GM18951 (cell line): ENCODE measurements around the gene KRT12.

Experiments used
- POLR2A ChIP-seq: IDR thresholded peaks from 4 replicates; pipeline ENCODE4 v1.6.1; 2011; ENCODE audit warnings: mild to moderate bottlenecking; ENCODE audit not compliant: insufficient read length, insufficient read depth; ENCODE audit errors: extremely low read depth
- in situ Hi-C: fragments of 300-500 bp; cut with MboI; formaldehyde crosslinking; loops from one replicate; pipeline ENCODE4 v1.12.0; 2022; ENCODE audit warnings: low sequenced_read_pairs, mixed read lengths, inconsistent platforms; ENCODE audit not compliant: unreplicated experiment

KRT12 gene

DNA sequence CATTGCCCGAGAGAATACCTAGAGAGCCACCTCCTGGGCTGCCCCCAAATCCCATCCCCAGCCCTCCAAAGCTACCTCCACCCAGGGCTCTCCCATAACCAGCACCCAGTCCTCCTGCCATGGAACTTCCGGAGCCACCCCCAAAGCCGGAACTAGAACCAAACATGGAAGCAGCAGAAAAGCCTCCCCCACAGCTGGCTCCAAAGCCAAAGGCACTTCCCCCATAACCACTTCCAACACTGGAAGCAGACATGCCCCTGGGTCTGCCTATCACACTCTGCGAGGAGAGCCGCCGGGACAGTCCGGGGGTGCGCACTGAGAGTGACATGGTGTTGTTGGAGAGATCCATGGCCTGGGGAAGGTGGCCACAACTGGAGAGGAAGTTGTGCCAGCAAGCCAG, at the start of gene KRT12:
Gene KRT12, minus strand, starts transcription at position 386 of the 400 bp plus-strand sequence. Its CDS starts 37 bp downstream, at position 349.
- TF ChIP-seq POLR2A = no peak
- in situ Hi-C loops = no loop called here

DNA sequence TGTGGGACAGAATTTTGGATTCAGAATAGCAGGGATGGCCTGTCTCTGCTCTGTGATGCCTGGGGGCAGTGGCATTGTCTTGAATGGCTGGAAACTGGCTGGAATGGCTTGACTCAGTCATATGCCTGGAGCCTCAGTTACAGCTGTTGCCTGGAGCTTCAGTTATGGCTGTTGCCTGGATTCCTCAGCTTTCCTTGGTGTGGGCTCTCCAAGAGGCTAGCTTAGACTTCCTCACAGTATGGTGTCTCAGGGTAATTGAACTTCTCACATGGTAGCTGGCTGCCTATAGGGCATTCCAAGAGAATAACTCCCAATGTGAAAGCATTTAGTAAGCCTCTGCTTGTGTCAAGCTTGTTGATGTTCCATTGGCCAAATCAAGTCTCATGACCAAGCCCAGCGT, 49.3 kb upstream of the KRT12 start:
- in situ Hi-C loops = loop anchor here (25.0 kb wide), 1 partner anchor 746 kb away; no protein-coding TSS in a partner anchor
- no peak for TF ChIP-seq POLR2A

DNA sequence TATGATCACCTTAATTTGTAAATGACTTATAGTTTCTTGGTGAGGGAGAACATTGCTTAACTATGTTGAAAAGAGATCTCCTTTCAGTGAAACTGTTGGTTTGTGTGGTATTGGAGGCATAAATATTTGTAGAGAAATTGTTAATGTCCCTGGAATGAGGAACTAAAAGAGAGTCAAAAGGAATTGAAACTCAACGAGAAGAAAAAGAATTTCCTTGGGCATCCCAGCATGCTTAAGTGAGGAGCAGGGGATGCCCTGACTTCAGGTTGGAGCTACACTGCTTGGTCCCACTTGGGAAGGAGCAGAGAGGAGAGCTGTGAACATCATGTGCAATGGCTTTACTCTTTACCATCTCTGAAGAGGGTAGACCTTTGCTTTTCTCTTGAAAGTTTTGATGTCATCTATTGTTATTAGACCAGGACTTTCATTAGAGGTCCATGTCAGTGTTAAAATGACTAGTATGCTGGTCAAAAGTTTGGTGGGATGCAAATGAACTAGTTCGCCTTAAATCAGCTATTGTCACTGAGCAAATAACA, 48.8 kb upstream of the KRT12 start:
- in situ Hi-C loops = loop anchor here (25.0 kb wide), 1 partner anchor 747 kb away; no protein-coding TSS in a partner anchor
- TF ChIP-seq POLR2A = no peak

DNA sequence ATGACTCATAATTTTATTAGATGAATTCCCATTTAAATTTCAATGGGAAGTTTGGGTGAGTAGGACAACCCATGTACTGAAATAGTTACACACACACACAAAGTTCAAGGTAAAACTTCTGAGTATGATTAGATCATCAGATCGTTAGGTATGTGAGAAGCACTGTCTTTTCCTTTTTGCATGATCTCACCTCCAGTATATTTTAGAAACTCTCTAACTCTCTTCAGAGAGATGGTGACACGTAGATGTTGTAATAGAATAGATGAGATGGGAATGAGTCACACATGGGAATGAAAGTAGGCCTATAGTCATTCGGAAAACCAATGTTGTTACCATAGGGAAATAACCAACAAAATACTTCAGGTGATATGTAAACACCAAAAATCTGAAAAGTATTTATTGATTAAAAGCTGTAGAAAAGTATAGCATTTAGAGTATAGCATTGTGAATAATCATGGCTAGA, 48.2 kb upstream of the KRT12 start:
- TF ChIP-seq POLR2A = no peak
- in situ Hi-C loops = loop anchor here (25.0 kb wide), 1 partner anchor 747 kb away; no protein-coding TSS in a partner anchor

DNA sequence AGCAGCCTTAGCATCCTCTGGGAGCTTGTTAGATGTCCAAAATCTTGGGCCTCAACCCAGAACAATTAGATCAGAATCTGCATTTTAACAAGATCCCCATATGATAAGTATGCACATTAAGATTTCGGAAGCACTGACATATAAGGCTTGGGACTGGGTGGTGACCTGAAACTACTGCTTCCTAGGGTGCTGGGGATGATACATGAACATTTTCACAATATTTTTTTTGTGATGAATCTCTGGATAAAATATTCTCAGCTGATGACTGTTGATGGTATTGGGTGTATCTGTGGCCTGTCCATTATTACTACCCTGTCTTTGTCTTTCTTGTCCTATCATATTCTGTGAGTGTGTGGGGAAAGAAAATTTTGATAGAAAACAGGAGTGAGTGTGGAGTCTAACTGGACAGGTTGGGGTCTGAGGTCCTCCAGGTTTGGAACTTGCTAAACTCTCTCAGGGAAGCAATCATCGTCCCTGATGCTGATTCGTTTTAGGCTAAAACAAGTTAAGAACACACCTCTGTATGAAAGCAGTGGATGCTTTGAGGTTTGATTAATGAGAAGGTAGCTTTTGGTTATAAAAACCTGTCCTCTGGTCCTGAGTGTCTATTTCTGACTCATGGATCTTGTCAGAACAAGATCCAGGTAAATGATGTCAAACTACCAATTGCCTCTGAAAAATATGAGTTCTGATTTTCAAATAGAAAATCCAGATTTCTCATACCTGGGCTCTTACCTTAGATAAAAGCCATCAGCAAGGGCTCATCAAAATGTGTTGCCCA, 47.2 kb upstream of the KRT12 start:
- no peak for TF ChIP-seq POLR2A
- in situ Hi-C loops = loop anchor here (25.0 kb wide), 1 partner anchor 748 kb away; no protein-coding TSS in a partner anchor

DNA sequence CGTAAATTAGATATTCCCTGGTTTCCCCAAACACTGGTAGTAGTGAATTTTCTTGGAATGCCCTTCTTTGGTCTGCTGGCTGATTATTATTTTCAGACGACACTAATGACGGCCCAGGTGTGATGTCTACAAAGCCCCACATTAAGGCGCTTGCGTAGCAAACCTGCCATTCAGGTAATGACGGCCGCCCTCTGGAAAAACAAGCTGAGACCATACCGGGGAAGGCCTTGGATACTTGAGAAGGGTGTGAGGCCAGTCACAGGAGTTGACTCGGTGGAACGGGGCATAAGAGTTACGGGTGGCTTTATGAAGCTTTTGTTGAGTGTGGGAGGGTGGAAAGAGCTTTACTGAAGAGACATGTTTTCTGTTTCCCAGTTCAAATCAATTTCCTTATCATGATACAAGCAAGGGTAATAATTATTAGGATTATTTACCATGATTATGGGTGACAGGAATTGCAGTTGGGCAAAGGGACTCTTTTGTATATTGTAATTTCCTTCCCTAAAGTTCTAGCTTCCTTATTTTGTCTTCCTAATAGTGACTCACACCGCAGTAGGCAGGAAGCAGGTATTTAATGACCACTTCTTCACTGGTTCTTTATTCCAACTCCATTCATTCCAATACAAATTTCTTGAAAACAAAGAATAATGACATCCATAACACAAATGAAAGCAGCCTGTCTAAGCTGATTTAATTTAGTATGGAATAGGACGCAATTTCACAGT, 45.6 kb upstream of the KRT12 start:
- TF ChIP-seq POLR2A = no peak
- in situ Hi-C loops = loop anchor here (25.0 kb wide), 1 partner anchor 750 kb away; no protein-coding TSS in a partner anchor

DNA sequence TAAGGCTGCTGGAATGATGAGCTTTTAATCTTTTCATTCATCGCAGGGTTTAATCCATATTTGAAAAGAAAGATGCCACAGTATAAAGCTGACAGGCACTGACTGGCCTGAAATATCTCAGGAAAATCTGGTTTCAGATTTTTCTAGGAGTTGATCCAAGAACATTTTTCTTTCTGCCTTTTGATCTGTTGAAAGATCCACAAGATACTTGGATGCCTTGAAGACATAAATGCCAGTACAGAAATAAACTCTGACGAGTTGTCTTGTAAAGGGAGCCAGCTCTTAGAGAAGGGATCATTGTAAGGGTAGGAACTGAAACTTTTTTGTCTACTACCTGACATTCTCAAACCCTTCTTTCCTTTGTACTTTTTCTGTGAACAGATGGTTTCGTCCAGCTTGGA, 43.4 kb upstream of the KRT12 start:
- in situ Hi-C loops = loop anchor here (25.0 kb wide), 1 partner anchor 752 kb away; no protein-coding TSS in a partner anchor
- TF ChIP-seq POLR2A = no peak

DNA sequence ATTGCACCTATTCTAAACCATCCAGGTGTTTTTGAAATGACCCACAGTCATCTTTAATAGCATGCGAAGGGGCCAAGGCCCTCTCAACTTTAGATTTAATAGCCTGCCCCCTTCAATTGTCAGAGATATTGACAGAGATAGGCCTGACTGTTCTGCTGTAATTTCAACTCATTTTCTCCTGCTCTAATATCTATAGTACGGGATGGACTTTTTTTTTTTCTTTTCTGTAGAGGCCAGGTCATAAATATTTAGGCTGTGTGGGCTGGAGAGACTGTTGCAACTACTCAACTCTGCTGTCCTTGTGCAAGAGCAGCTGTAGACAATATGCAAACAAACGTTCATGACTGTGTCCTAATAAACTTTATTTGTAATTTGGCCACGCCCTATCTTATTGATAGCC, 42.7 kb upstream of the KRT12 start:
- in situ Hi-C loops = loop anchor here (25.0 kb wide), 1 partner anchor 753 kb away; no protein-coding TSS in a partner anchor
- no peak for TF ChIP-seq POLR2A

DNA sequence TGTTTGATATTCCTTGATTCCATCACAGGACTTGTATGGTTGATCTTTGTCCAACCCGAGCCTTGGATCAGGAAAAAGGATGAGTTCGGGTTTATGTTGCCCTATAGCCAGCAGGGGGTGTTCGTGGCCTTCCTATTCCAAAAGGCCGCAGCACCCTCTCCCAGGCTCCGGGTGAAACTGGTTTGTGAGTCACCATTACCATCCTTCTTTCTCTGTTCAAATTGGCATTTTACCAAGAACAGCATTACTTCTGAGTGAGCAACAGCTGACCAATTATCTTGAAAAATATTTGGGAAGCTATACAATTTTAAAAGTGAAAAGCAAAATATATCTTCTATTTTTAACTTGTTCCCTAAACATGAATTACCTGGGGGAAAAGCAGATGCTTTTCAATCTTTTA, 42.3 kb upstream of the KRT12 start:
- TF ChIP-seq POLR2A = no peak
- in situ Hi-C loops = loop anchor here (25.0 kb wide), 1 partner anchor 753 kb away; no protein-coding TSS in a partner anchor

DNA sequence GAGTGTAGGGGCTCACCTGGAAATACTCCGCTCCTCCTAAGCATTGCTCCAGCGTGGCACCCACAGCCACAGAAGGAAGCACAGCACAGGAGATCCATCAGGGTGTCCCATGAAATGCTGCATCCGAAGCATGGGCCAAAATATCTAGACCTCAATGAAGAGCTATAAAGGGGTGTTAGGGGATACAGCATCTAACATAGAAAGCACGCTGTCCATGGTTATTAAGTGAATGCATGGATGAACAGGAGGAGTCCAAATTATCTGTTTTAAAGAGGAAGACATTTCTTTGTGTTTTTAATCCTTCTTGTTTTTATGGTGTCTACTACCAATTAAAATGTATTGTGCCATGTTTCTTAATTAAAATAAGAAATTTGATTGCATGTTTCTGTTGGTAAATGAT, 39.6 kb upstream of the KRT12 start:
- in situ Hi-C loops = loop anchor here (25.0 kb wide), 1 partner anchor 756 kb away; no protein-coding TSS in a partner anchor
- TF ChIP-seq POLR2A = no peak

DNA sequence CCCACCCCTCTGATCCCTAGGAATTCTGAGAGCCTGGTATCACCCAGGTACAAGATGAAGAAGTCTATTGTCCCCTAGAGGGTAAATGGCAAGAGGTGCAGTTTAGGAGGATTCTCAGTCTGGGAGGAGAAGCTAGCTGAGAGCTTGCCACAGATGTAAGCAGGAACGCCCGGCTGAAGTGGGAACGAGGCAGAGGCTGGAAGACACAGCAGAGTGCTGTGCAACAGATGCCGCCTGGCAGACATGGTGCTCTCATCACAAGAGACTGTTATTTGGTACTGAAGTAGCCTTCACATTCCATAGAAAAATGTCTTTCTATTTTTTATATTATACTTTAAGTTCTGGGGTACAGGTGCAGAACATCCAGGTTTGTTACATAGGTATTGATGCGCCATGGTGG, 38.3 kb upstream of the KRT12 start:
- no peak for TF ChIP-seq POLR2A
- in situ Hi-C loops = loop anchor here (25.0 kb wide), 1 partner anchor 757 kb away; no protein-coding TSS in a partner anchor

DNA sequence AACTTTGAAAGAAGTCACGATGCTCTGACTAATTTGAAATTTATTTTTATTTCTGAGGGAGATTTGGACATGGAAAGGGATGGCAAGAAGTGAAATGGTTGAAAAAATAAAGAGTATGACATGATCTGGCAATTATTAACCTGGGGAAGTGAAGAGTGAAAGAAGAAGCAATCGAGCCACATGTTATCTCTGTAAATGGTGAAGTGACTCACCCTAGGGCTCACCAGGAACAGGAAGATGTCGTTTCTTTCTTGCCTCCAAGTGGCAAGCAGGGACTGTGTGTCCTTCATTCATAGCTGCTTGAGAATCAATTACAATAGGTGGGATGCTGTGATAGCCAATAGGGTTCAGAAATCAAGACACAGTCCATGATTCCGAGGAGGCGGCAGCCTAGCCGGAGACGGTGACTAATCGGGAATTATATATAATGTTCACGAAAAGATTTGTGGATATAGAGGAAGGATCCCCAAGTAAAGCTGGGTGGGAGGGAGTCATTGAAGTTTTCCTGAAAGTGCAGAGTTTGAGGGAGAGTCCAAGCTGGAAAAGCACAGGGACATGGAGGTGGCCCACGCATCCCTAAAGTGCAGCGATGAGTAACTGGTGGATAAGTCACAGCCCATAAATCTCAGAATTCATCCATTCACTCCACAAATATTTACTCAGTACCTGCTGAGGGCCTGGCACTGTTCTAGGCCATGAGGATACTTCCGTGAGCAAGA, 36.3 kb upstream of the KRT12 start:
- in situ Hi-C loops = loop anchor here (25.0 kb wide), 1 partner anchor 759 kb away; no protein-coding TSS in a partner anchor

More for the DNA sequence above, 36.3 kb upstream of the KRT12 start:
- no peak for TF ChIP-seq POLR2A
